CD4-positive, alpha-beta T cell treated with Interleukin-4 for 4 hours (primary cell): Measurements from ENCODE around the gene ARHGEF40.

ENCODE experiments used
- DNase-seq: peaks from one replicate; pipeline ENCODE4 v3.0.0-alpha.2; 2020

ARHGEF40 gene

DNA sequence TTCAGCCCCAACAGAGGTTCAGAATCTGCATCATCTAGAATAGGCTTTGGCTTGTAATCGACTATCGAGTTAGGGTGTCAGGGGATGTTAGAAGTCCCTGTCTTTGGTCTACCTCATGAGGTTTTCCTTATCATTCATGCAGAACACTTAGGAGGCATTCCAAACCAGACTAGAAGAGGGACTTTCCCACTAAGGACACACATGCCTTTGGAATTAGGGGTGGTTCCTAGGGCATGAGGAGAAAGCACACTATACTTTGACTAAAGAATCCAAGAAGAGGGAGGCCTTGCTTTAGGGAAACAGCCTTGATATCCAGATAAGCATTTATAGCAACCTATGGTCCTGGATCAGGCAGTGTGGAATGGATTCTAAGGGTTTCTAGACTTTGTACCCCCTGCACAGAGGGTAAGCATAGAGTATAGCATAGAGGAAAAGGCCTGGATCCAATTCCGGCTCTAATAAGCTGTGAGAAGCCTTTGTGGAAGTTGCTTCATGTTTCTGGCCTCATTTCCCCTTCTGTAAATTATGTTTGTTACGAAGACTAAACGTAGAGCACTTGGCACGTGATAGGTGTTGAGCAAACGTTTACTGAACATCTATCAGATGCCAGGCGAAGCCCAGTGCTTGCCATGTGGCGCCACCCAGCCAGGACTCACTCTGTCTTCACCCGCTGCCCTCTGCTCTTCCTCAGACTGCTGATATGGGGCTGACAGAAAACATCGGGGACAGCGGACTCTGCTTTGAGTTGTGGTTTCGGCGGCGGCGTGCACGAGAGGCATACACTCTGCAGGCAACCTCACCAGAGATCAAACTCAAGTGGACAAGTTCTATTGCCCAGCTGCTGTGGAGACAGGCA is 15.1 kb downstream of the ARHGEF40 start:
- DNase-seq: no peak

DNA sequence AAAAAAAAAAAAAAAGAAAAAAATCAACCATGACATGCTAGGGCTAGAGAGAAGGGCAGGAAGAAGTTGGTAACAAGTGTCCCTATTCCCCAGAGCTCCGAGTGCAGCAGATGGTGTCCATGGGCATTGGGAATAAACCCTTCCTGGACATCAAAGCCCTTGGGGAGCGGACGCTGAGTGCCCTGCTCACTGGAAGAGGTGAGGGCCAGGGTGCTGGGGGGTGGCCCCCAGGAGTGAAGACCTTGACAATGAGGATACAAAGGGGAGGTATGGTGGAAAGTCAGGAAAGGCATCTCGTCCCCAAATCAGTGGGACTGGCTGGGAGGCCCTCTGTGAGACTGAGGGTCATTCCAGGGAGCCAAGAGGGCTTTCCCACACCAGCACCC is 16.8 kb downstream of the ARHGEF40 start:
- no peak for DNase-seq

DNA sequence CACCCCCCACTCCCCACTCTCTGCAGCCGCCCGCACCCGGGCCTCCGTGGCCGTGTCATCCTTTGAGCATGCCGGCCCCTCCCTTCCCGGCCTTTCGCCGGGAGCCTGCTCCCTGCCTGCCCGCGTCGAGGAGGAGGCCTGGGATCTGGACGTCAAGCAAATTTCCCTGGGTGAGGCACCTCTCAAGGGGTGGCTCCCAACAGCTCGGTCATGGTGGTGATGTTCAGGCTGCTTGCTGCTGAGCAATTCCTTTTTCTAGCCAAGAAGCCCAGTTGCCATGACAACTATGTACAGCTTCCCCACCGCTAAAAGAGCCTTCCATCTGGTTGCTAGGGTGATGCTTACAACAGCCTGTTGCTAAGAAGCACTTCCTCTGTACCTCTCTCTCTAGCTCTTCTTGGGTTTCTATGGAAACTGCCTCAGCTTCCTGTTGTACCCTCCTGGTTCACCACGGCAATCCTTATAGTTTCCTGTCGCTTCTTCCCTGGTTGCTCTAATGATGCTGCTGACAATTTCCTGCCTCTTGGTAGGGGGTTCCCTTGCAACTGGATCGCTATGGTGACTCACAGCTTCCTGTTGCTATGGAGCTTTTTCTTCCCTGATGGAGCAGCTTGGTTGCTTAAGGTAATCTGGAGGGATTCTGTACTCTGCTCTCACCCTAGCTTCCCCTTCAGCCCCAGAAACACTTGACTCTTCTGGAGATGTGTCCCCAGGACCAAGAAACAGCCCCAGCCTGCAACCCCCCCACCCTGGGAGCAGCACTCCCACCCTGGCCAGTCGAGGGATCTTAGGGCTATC is 17.4 kb downstream of the ARHGEF40 start:
- DNase-seq: peak; percentile 99

DNA sequence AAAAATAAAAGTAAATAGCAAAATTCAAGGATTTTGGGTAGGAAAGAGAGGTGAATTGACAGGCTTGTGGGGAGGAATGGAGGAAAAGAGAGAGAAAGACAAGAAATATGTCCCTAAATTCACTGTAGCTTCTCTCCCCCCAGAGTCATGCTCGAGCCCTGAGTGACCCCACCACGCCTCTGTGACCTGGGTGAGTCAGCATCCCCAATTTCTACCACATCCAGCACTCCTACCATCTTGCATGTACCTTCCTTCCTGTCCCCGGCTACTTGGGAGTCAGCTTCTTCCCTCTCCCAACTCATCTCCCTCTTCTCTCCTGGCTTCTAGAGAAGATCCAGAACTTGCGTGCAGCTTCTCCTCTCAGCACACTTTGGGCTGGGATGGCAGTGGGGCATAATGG is 18.6 kb downstream of the ARHGEF40 start:
- no peak for DNase-seq

DNA sequence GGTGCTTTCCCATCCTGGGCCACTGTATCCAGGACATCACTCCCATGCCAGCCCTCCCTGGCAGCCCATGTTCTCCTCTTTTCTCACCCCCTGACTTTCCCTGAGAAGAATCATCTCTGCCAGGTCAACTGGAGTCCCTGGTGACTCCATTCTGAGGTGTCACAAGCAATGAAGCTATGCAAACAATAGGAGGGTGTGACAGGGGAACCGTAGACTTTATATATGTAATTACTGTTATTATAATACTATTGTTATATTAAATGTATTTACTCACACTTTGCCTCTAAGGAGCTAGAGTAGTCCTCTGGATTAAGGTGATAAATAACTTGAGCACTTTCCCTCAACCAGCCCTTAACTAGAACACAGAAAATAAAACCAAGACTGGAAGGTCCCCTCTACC is 19.2 kb downstream of the ARHGEF40 start:
- no peak for DNase-seq

DNA sequence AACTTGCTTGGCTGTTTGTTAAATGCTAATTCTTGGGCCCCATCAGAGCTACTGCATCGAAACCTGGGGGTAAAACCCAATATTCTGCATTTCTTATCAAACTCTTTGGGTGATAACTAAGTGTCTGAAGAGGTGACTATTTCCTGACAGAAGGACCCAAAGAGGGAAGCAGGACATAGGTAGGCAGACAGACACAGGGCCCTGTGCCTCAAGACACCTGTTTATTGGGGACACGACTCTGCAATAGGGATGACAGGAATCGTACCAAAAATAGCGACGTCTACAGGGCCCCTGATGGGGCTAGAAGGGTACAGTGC is 19.7 kb downstream of the ARHGEF40 start:
- no peak for DNase-seq

DNA sequence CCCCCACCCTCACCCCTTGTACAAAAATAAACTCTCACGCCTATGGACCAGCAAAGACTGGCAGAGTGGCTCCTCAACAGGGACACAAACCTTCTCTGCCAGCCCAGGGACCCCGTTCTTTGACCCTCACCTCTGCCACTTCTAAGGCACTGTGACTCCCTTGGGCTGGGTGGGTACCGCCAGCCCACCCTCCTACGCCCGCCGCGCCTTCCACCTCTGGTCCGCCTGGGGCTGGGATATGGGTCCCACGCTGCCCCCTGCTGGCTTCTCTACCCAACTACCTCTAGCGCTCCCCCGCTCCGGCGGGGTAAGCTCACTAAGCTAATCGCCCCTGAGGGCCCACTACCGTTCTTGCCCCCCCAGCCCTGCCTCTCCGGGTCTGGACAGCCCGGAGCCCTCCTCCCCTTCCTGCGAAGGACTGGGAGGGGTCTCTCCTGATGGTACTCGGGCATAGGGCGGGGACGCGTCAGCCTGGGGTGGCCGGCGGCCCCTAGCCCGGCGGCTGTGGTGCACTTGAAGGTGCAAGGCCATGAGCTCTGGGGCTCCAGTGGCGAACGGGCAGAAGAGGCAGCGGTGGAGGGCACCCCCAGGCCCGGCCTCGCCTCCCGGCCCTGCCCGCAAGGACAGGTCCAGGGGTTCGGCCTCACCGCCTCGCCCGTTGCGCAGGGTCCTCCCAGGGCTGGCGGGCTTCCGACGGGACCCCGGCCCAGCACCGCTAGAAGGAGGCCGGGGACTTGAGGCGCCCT is 20.3 kb downstream of the ARHGEF40 start:
- no peak for DNase-seq

DNA sequence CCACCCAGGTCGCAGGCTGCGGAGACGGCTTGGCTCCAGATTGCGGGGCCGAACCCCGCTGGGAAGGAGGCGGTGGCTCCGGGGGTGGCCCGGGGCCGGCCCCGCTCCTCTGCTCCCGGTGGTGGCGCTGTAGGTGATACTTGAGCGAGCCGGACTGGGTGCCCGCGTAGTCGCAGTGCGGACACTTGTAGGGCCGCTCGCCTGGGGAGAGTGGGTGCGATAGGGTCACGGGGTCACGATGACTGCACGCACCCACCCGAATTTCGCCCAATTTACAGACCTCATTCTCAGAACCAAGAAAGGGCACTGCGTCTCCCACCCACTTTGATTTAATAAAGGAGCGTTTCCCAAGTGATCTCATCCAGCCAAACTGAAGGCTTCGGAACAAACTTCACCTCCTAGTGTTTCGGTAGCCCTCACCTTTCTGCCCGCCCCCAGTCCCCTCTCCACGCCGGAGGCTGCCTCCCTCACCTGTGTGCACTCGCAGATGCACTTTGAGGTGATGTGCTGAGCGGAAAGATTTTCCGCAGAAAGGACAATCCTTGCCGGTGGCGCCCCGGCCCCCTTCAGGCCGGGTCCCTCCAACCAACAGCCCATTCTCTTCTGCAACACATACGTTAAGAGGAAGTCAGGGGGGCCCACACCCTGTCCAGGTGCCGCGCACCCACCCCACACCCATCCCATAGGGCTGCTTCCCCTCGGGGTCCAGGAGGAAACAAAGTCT is 21.0 kb downstream of the ARHGEF40 start:
- no peak for DNase-seq

DNA sequence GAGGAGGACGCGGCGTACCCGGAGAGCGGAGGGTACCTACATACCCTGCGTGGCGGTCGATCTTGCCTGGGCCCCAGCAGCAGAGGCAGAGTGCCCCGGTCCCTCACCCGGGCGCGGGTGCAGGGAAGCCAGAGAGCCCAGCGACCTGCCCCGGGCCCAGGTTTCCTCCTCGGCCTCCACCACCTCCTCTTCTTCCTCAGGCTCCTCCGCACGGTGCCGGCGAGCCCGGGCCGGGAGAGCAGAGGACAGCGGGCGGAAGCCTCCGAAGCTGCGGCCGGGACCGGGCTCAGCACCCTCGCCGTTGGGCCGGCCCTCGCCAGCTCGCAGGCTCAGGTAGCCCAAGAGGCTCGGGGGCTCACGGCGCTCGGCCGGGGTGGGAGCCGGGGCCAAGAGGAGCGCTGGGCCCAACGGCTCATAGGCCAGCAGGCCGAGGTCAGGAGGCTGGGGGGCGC is 21.7 kb downstream of the ARHGEF40 start:
- no peak for DNase-seq

DNA sequence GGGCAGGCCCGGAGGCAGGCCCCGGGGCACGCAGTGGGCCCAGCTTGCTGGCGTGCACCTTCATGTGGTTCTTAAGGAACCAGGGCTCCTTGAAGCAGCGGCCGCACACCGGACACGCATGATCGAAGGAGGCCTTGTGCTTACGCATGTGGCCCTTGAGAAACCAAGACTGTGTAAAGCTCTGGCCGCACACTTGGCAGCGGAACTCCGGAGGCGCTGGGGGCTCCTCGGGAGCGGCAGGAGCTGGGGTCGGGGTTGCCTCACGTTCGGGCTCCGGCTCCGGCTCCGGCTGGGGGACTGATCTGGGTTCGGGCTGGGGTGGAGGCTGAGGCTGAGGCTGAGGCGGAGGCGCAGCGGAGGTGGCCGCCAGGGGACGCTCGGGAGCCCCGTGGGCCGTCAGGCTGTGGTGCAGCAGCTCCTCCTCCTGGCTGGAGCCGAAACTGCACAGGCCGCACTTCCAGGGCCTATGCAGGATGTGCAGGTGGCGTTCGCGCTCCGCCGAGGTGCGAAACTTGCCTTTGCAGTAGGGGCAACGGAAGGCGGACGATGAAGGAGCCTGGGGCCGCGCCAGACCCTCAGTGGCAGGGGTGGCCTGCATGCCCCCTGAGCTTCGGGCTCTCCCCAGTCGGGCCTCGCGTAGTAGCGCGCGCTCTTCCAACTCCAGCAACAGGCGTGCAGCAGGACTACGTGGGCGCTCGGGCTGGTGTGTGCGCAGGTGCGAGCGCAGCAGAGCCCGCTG is 22.3 kb downstream of the ARHGEF40 start:
- DNase-seq: peak; percentile 80

DNA sequence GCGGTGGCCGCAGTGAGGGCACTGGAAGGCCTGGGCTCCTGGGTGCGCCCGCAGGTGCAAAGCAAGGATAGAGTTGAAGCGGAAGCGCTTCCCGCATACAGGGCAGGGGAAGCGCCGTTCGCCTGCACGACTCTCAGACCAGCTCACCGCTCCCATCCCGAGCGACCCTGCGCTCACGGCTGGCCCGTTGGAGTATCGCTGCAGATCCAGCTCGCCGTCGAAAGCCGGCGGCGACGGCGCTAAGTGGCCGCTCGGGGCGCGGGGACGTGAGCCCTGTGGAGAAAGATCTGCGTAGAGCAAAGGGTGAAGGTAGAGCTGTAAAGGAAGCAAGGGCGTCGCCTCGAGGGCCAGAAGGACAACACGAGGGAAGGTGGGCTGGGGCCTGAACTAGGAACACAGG is 22.9 kb downstream of the ARHGEF40 start:
- DNase-seq: no peak

DNA sequence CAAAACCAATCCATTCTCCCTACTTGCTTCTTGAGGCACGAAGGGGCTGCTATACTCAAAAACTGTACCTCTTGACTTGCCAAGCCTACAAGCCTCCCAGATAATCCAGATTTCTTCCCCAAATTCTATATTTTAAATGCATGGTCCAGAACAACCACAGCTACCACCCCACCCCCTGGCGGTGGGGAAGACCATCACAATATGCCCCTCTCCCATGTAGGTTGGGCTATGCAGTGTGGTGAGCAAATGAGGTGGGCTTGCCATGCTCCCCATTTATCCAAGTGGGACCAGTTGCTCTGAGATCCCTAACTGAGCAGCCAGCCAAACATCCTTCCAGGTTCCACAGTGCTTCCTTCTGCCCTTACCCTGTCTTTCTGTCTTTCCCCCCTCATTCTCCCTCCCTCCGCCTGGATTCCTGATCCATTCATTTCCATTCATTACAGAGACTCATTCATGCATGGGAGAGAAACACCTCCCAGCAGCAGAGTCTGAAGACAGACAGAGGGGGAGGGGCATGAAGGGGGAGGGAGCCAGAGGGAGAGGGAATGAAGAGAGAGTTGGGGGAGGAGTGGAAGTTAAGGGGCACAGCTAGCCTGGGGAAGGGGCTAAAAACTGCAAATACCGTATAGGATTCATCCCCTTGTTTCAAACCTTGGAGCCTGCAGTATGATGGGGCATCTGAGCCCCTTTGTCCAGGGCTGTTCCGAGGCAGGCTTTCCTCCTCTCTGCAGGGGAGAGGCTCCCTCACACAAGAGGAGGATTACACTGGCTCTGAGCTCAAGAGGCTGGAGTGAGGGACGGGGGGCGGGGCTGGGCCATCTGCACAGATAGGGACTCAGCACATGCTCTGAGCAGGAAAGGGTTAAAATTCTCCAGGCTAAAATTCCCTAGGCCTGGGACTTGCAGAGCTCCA is 23.9 kb downstream of the ARHGEF40 start:
- no peak for DNase-seq

DNA sequence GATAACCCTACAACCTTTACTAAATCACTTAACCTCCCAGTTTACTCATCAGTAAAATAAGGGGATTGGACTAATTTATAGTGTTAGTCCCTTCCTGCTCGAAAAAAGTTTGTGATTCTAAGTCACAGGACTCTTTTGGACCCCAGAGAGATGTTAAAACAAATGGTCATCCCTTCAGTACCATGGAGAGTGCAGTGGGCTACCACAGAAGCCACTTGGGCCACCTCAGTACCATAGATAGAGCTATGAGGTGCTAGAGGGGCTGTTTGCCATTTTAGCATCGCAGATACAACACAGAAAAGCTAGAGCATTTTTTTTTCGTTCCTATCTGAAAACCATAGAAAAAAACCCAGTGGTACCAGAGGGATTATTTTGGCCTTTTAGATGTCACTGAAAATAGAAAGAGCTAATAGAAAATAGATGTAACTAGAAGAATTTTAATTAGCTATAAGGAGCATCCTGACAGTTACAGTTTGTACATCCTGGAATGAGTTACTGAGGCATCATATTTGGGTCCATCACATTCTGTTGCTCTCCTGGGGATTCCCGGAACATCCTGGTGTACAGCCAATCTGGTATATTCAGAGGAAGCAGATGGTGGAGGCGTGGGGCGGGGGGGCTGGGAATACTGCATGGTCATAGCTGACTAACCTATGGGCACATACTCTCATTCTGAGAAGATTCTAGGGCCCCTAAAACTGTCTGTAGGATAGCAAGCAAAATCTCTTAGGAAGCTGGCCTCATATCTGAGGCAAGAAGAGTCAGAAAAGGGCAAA is 25.5 kb downstream of the ARHGEF40 start:
- no peak for DNase-seq

DNA sequence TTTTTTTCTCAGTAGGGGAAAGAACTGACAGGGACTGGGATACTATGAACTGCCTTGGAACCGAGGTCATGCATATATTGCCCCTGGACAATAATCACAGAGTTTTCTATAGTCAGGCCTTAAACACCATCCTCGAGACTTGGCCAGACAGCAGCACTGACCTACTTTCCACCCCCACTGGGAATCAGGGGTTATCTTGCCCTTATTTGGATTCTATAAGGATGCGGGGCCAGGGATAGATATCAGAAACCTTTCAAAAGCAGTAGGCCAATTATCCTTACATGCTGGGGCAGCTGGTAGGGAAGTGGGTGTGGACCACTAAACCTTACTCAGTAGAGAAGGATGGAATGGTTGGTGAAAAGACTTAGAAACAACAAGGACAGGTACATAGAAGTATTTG is 26.3 kb downstream of the ARHGEF40 start:
- no peak for DNase-seq

DNA sequence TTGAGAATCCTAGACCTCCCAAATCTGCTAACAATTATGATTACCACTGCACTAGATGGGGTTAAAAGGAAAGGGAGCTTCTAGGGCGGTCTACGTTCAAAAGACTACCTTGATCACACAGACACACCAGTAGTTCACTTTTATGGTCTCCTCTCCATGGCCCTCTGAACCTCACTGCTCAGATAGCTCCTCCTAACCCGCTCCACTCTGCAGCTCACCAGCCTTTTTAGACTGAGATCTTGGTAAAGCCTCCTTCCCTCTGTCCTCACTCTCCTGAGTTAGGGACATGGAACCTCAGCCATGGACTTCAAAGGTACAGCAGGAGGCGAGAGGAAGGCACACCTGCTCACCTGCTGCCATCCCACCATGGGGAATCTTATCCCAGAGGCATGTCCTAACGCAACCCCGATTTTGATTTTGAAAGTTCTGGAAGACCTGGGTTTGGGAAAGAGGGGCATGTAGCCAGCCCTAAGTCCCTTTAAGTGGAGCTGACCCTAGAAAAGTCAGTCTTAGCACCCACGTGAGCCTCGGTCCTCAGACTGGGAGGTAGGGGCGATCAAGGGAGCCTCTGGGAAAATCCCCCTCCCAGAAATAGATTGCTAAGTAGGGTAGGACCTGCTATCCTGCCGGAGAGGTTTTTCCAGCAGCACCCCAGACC is 27.0 kb downstream of the ARHGEF40 start:
- DNase-seq: no peak

DNA sequence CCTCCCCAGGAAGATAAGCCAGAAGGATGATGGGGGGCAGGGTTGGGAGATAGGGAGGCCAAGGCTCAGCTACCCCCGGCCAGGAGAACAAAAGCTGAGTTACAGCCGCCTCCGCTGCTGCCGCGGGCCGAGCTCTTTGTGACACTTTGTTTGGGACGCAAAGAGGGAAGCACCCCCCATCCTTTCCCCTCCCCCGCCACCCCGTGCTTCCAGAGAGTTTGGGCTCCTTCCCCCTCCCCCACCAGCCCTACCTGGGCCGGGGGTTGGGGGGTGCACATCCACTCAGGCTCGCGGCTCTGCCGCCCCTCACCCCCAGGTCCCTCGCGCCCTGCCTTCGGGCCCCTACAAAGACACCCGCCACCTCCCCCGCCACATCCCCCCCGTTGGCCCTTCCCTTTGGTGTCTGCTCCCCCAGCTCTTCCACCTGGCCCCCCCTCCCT is 27.6 kb downstream of the ARHGEF40 start:
- DNase-seq: no peak

DNA sequence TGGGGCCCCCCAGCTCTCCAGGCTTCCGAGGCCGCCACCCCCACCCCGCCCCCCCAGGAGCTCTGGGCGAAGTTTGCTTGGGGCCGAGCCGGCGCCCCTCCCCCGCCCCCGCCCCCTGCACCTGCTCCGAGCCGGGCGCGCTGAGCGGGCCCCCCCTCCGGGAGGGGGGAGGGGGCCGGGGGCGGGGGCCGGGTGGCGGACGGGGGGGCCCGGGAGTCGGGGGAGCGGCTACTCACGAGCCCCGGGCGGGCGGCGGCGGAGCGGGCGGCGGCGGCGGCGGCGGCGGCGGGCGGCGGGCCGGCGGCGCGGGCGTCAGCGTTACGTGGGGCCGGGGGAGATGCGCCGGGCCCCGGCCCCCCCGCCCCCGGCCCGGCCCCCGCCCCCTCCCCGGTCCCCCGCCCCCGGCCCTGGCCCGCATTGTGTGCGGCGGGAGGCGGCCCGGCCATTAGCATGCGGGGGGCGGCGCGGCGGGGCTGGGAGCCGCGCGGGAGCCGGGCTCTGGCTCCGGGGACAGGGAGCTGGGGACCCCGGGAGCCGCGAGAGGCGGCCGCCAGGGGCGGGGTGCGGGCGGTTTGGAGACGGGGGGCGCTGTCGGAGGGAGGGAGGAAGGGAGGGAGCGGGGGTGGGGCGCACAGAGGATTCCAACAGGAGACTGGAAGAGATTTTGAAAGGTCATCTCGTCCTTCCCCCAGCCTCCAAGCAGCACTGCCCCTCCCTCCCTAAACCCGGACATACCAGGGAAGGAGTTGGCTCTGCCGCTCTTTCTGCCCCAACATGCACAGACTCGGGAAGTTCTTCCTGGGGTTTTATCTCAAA is 28.2 kb downstream of the ARHGEF40 start, which contains the start of gene ZNF219:
Gene ZNF219 (minus strand): TSS at position 580 of the 816 bp plus-strand sequence. CDS start 5,064 bp downstream, outside the sequence.
- no peak for DNase-seq

DNA sequence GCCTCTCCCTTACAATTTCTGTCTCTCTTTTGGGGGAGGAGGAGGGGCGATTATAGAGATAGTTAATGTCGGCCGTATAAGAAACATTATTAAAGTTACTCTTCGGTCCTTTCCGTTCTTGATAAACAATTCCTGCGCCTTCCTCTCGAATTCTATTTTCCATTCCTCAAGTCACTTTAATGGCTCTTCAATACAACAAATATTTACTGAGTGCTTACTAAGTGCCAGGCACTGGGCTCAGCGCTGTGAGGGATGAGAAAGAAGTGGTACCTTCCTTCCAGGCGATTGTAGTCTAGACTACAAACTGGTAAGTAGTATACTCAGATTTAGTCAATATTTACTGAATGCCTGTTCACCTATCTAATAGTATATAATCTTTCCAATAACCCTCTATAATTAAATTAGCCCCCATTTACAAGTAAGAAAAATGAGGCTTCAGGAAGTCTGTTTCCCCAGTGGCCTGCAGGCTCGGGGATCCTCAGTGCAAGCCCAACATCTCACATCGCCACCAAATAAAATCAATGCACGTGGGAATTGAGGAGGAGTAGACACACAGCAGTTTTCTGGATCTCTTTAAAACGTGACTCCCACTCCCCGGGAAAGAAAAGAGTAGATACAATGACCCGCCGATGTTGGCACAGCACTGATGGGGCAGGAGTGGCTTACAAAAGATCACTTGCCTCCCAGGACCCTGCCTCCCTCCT is 28.9 kb downstream of the ARHGEF40 start:
- no peak for DNase-seq
